H1 (cell line): ENCODE results near the gene CNIH3. TPM values are rescaled to one million over a fixed set of nuclear protein-coding genes. Genes with fewer than 3 reads are reported as not detected.

ENCODE experiments used
- CTCF ChIA-PET: fragments of 300-600 bp; sonication (Branson Sonifier 250); formaldehyde crosslinking; loops from one replicate; lab custom pipeline; 2021; ENCODE audit not compliant: partially characterized antibody; lab: Charles Lee
- POLR2A ChIA-PET: fragments of 300-600 bp; sonication (Branson Sonifier 250); formaldehyde crosslinking; loops from one replicate; lab custom pipeline; 2021; ENCODE audit warnings: inconsistent platforms; ENCODE audit not compliant: partially characterized antibody; lab: Charles Lee
- DNase-seq, 2 experiments: peaks; one replicate each; pipeline versions ENCODE4 v3.0.0 to v3.0.0-alpha.2; 2010 to 2022; ENCODE audit warnings: low spot score in 2 of 2, low read depth in 1 of 2, mixed read lengths in 1 of 2
- FAIRE-seq: peaks from 2 replicates; lab custom pipeline; 2011; peaks lifted over from hg19 to GRCh38; lab: Jason Lieb, UNC
- H2AFZ ChIP-seq: 2 replicates; pipeline ENCODE4 v1.8.1; 2012; ENCODE audit warnings: low read length, inconsistent platforms
- H2AK5ac ChIP-seq: 2 replicates; pipeline ENCODE4 v1.6.1; 2013; ENCODE audit warnings: low read depth, low read length
- H2BK120ac ChIP-seq: replicated peaks from 2 replicates; pipeline ENCODE3; 2013; ENCODE audit warnings: low read depth, low read length, inconsistent platforms
- H2BK12ac ChIP-seq: 2 replicates; pipeline ENCODE4 v1.6.1; 2013; ENCODE audit warnings: low read depth, low read length
- H2BK15ac ChIP-seq: 2 replicates; pipeline ENCODE4 v1.6.1; 2013; ENCODE audit warnings: low read length
- H2BK20ac ChIP-seq: 2 replicates; pipeline ENCODE4 v1.6.1; 2013; ENCODE audit warnings: low read length
- H2BK5ac ChIP-seq: 2 replicates; pipeline ENCODE4 v1.6.1; 2013; ENCODE audit warnings: low read depth, low read length
- H3K14ac ChIP-seq: 2 replicates; pipeline ENCODE4 v1.6.1; 2013; ENCODE audit warnings: inconsistent platforms; ENCODE audit not compliant: insufficient read length
- H3K18ac ChIP-seq: 2 replicates; pipeline ENCODE4 v1.6.1; 2013; ENCODE audit warnings: low read length; ENCODE audit errors: extremely low read depth
- H3K23ac ChIP-seq: 2 replicates; pipeline ENCODE4 v1.6.1; 2013; ENCODE audit warnings: inconsistent platforms; ENCODE audit not compliant: insufficient read length
- H3K23me2 ChIP-seq: 2 replicates; pipeline ENCODE4 v1.6.1; 2013; ENCODE audit warnings: low read depth, low read length
- H3K27ac ChIP-seq: 2 replicates; pipeline ENCODE4 v1.6.1; 2011; ENCODE audit warnings: low read depth, low read length, inconsistent platforms
- H3K27me3 ChIP-seq, 4 experiments: replicated peaks in 1 of 4; 1 replicate in 1 of 4; 2 replicates in 3 of 4; pipeline versions ENCODE4 v1.6.1 to v1.8.1; 2011 to 2013; ENCODE audit warnings: low read length in 3 of 4, mild to moderate bottlenecking in 3 of 4, inconsistent platforms in 2 of 4, mixed read lengths in 2 of 4, moderate library complexity in 1 of 4; ENCODE audit not compliant: control insufficient read depth in 3 of 4, insufficient read depth in 3 of 4; ENCODE audit errors: extremely low read depth in 1 of 4
- H3K36me3 ChIP-seq, 4 experiments: 2 replicates each; pipeline versions ENCODE4 v1.6.1 to v1.8.1; 2011 to 2013; ENCODE audit warnings: mild to moderate bottlenecking in 4 of 4, low read length in 3 of 4, moderate library complexity in 2 of 4, control low read depth in 1 of 4, inconsistent platforms in 1 of 4; ENCODE audit not compliant: insufficient read depth in 4 of 4, control insufficient read depth in 2 of 4
- H3K4ac ChIP-seq: replicated peaks from 2 replicates; pipeline ENCODE3; 2013; ENCODE audit warnings: low read length, low read depth, mixed read lengths, inconsistent platforms; ENCODE audit not compliant: insufficient read length
- H3K4me1 ChIP-seq, 4 experiments: replicated peaks in 1 of 4; 1 replicate in 1 of 4; 2 replicates in 3 of 4; pipeline versions ENCODE4 v1.6.1 to v1.8.1; 2011 to 2013; ENCODE audit warnings: low read length in 3 of 4, inconsistent platforms in 2 of 4, mixed read lengths in 1 of 4; ENCODE audit not compliant: insufficient read depth in 4 of 4, control insufficient read depth in 3 of 4
- H3K4me2 ChIP-seq, 2 experiments: 2 replicates each; pipeline versions ENCODE4 v1.6.1 to v1.8.1; 2011 to 2013; ENCODE audit warnings: low read depth in 2 of 2, low read length in 2 of 2, control low read depth in 1 of 2, inconsistent platforms in 1 of 2, mild to moderate bottlenecking in 1 of 2; ENCODE audit not compliant: insufficient read depth in 1 of 2
- H3K4me3 ChIP-seq, 4 experiments: fragments of 200-600, 300-600 bp in 1 of 4; sonication (generic), shearing (Covaris generic), sonication (Bioruptor Twin) in 1 of 4; 2 replicates each; pipeline versions ENCODE4 v1.5.1 to v1.8.1; 2011 to 2016; ENCODE audit warnings: low read length in 4 of 4, low read depth in 3 of 4, control low read depth in 2 of 4, inconsistent platforms in 2 of 4, mild to moderate bottlenecking in 2 of 4, mixed read lengths in 1 of 4, moderate library complexity in 1 of 4; ENCODE audit not compliant: insufficient read depth in 2 of 4; ENCODE audit errors: extremely low read depth in 1 of 4
- H3K56ac ChIP-seq: replicated peaks from 2 replicates; pipeline ENCODE3; 2013; ENCODE audit warnings: low read depth, mild to moderate bottlenecking, mixed read lengths, low read length, inconsistent platforms; ENCODE audit not compliant: insufficient read length
- H3K79me1 ChIP-seq: 2 replicates; pipeline ENCODE4 v1.6.1; 2013; ENCODE audit warnings: low read depth, low read length, control low read depth
- H3K79me2 ChIP-seq, 2 experiments: 2 replicates each; pipeline versions ENCODE4 v1.6.1 to v1.8.1; 2012 to 2013; ENCODE audit warnings: low read length in 2 of 2, mild to moderate bottlenecking in 2 of 2, inconsistent platforms in 1 of 2; ENCODE audit not compliant: insufficient read depth in 2 of 2, control insufficient read depth in 1 of 2
- H3K9ac ChIP-seq, 4 experiments: replicated peaks in 1 of 4; 1 replicate in 1 of 4; 2 replicates in 3 of 4; pipeline versions ENCODE4 v1.6.1 to v1.8.1; 2011 to 2013; ENCODE audit warnings: low read depth in 3 of 4, low read length in 3 of 4, control low read depth in 2 of 4, mild to moderate bottlenecking in 2 of 4, moderate library complexity in 2 of 4, inconsistent platforms in 1 of 4; ENCODE audit errors: extremely low read depth in 1 of 4
- H3K9me3 ChIP-seq, 2 experiments: 2 replicates each; pipeline versions ENCODE4 v1.6.1 to v1.8.1; 2012 to 2013; ENCODE audit warnings: mild to moderate bottlenecking in 2 of 2, moderate library complexity in 2 of 2, control low read depth in 1 of 2, inconsistent platforms in 1 of 2, low read depth in 1 of 2, low read length in 1 of 2, mixed read lengths in 1 of 2; ENCODE audit not compliant: insufficient read depth in 2 of 2
- H4K20me1 ChIP-seq, 2 experiments: replicated peaks in 1 of 2; 2 replicates each; pipeline versions ENCODE3 to v1.8.1; 2011 to 2013; ENCODE audit warnings: inconsistent platforms in 2 of 2, low read length in 2 of 2, mild to moderate bottlenecking in 1 of 2; ENCODE audit not compliant: insufficient read depth in 2 of 2, control insufficient read depth in 1 of 2
- H4K5ac ChIP-seq: 2 replicates; pipeline ENCODE4 v1.6.1; 2013; ENCODE audit warnings: low read length, low read depth, mixed read lengths, inconsistent platforms; ENCODE audit not compliant: insufficient read length
- H4K8ac ChIP-seq: 2 replicates; pipeline ENCODE4 v1.8.0; 2013; ENCODE audit warnings: mild to moderate bottlenecking, moderate library complexity, low read length, inconsistent platforms; ENCODE audit not compliant: insufficient read depth; ENCODE audit errors: extremely low read depth
- H4K91ac ChIP-seq: replicated peaks from 2 replicates; pipeline ENCODE3; 2013; ENCODE audit warnings: low read length, mixed read lengths, inconsistent platforms; ENCODE audit not compliant: insufficient read length
- ATF2 ChIP-seq: IDR thresholded peaks from 2 replicates; pipeline ENCODE4 v1.6.1; 2012; ENCODE audit warnings: low read length, inconsistent platforms
- BACH1 ChIP-seq: IDR thresholded peaks from 2 replicates; pipeline ENCODE4 v1.6.1; 2012; ENCODE audit warnings: low read length, improper control_type of control experiment
- CHD1 ChIP-seq: IDR thresholded peaks from 2 replicates; pipeline ENCODE4 v1.6.1; 2012; ENCODE audit warnings: low read depth, low read length, improper control_type of control experiment
- CHD2 ChIP-seq: IDR thresholded peaks from 2 replicates; pipeline ENCODE4 v1.6.1; 2012; ENCODE audit warnings: low read length, improper control_type of control experiment
- E2F6 ChIP-seq: IDR thresholded peaks from 2 replicates; pipeline ENCODE4 v1.6.1; 2012; ENCODE audit warnings: inconsistent platforms
- EP300 ChIP-seq, 2 experiments: IDR thresholded peaks; 1 replicate in 1 of 2; 2 replicates in 1 of 2; pipeline ENCODE4 v1.6.1; 2011 to 2012; ENCODE audit warnings: low read depth in 2 of 2, low read length in 2 of 2, mild to moderate bottlenecking in 2 of 2, borderline replicate concordance in 1 of 2, inconsistent platforms in 1 of 2, moderate library complexity in 1 of 2
- FOSL1 ChIP-seq: IDR thresholded peaks from 2 replicates; pipeline ENCODE4 v1.6.1; 2011; ENCODE audit warnings: mild to moderate bottlenecking, low read depth, low read length, moderate library complexity; ENCODE audit not compliant: insufficient read depth
- SIRT6 ChIP-seq: IDR thresholded peaks from one replicate; pipeline ENCODE4 v1.7.1; 2012; ENCODE audit warnings: low read length, inconsistent platforms
- TBP ChIP-seq: IDR thresholded peaks from 2 replicates; pipeline ENCODE4 v1.6.1; 2011; ENCODE audit warnings: low read depth, low read length, improper control_type of control experiment
- WGBS, 2 experiments: shearing (Covaris generic) in 1 of 2; methylation state at CpG; one replicate each; pipeline versions ENCODE4 v1.1.6 to v1.1.7; 2013 to 2015; ENCODE audit warnings: low lambda C conversion rate in 2 of 2, mixed read lengths in 2 of 2, inconsistent platforms in 1 of 2, low coverage in 1 of 2, missing lambda C conversion rate in 1 of 2; ENCODE audit not compliant: insufficient replicate concordance in 2 of 2, insufficient coverage in 1 of 2, insufficient read length in 1 of 2; ENCODE audit errors: extremely low coverage in 1 of 2, missing lambda C conversion rate in 1 of 2; 5-methylcytosine and 5-hydroxymethylcytosine counted together
- polyA plus RNA-seq, 7 experiments: library from polyadenylated mRNA; depleted of rRNA in 3 of 7; stranded (reverse) in 5 of 7; unstranded in 2 of 7; fragments of >200 nt in 5 of 7; fragments of 200-250 nt in 2 of 7; gene quantifications; 1 replicate in 5 of 7; 2 replicates in 1 of 7; 4 replicates in 1 of 7; pipeline versions ENCODE4 v1.2.1 to v1.2.3, GENCODE V29; 2011 to 2013; ENCODE audit warnings: missing spikeins in 2 of 7, mixed read lengths in 2 of 7
- total RNA-seq: library from RNA; stranded (reverse); fragmentation: NEBNext Ultra II Directional; extraction: Animal tissue kit (Norgen Biotek cat#: 25700); gene quantifications from 2 replicates; pipeline ENCODE4 v1.2.1, GENCODE V29; 2021

The CNIH3 gene
- total and polyA plus RNA-seq, 2 of the 8 experiments (the other 6 are each of a cell fraction or from before 2014, with no cell fraction given): 3.7 to 5.6 TPM

DNA sequence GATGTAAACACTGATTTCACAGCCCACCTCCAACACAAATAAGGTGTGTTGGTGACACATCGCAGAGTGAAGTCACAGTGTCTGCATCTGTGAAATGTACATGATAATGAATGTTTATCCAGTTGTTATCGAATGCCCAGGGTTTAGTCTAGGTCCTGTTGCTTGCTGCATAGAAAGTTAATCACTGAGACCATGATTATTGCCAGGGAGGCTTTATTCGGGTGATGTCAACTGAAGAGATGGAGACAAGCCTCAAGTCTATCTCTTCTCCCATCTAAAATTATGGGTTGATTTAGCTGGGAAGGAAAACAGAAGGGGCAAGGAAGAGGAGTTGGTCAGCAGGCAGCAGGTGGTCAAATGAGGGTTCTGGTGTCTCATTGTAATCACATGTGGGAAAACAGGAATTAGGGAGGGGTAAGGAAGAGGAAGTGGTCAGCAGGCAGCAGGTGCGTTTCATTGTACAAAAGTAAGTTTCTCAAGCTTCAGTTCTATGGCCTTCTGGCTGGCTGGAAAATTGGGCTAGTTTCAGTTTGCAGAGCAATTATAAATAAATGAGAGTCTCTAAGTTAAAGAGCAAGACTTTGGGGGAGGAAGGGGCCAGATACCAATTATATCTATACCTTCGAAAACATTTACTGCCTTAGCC lies 167.0 kb downstream of the CNIH3 start:
- Histone ChIP-seq H4K20me1 (no peaks in the 10 kb centered on the region), H4K5ac (no peak overlapping the region), H2BK15ac (no peak overlapping the region), H3K79me2 (no peaks in the 10 kb centered on the region), H3K9ac (no peak overlapping the region), H3K4me1 (peaks cover 0 to 15% (median 10%) of the 10 kb centered on the region in 4 experiments; a peak in 5 of 7 replicates), H2BK5ac (no peak overlapping the region), H3K14ac (no peak overlapping the region), H2AK5ac (no peak overlapping the region), H3K23ac (no peak overlapping the region), H2BK120ac (no peak overlapping the region), H3K27me3 (peaks cover 1 to 4% (median 3%) of the 10 kb centered on the region in 4 experiments; a peak in 3 of 7 replicates), H3K4ac (no peak overlapping the region), H3K36me3 (no peaks in the 10 kb centered on the region), H3K23me2 (no peaks in the 10 kb centered on the region), H2BK12ac (no peak overlapping the region), H3K79me1 (no peaks in the 10 kb centered on the region), H3K56ac (no peak overlapping the region), H3K4me2 (no peak overlapping the region), H3K27ac (no peak overlapping the region), H3K18ac (no peak overlapping the region), H4K8ac (no peak overlapping the region), H3K4me3 (no peak overlapping the region), H2BK20ac (no peak overlapping the region), H4K91ac (no peak overlapping the region), H3K9me3 (no peaks in the 10 kb centered on the region), H2AFZ (no peak overlapping the region)
- ChIA-PET CTCF (interaction anchor here (0.6 to 1.0 kb wide), 2 partner anchors 69 to 1163 kb away, joined by 3 to 4 read pairs; no protein-coding TSS in a partner anchor), POLR2A (no interaction called here)
- FAIRE-seq: no peak
- no peak for DNase-seq
- 86% methylated on average over 5 of the region's 5 CpGs; no CpG with 5 or more reads in 1 of the 2 experiments for whole genome bisulfite sequencing, 2 experiments
- no peak for TF ChIP-seq SIRT6
- TF ChIP-seq TBP: no peak
- TF ChIP-seq E2F6: no peak
- no peak for TF ChIP-seq BACH1
- TF ChIP-seq ATF2: no peak
- no peak for TF ChIP-seq CHD2
- no peak for TF ChIP-seq EP300 (IDR thresholded peaks at IDR 0.05; ENCODE audit: borderline replicate concordance in 1 of 2, low read depth in 2 of 2, low read length in 2 of 2)
- no peak for TF ChIP-seq CHD1
- TF ChIP-seq FOSL1: no peak
